HEK293T (cell line): ENCODE data around the gene MUC4.

Experiments used
- FOXM1 ChIP-seq: fragments of 450-650 bp; IDR thresholded peaks from 2 replicates; pipeline ENCODE4 v1.6.1; 2017; ENCODE audit warnings: mild to moderate bottlenecking, borderline replicate concordance
- HDGF ChIP-seq: fragments of 450-650 bp; IDR thresholded peaks from 2 replicates; pipeline ENCODE4 v1.6.1; 2017; ENCODE audit warnings: antibody characterized with exemption, borderline replicate concordance
- NFRKB ChIP-seq: fragments of 450-650 bp; IDR thresholded peaks from 2 replicates; pipeline ENCODE4 v1.6.1; 2016; ENCODE audit warnings: mild to moderate bottlenecking, moderate library complexity
- TARDBP ChIP-seq: fragments of 450-650 bp; IDR thresholded peaks from 2 replicates; pipeline ENCODE4 v1.6.1; 2016

DNA sequence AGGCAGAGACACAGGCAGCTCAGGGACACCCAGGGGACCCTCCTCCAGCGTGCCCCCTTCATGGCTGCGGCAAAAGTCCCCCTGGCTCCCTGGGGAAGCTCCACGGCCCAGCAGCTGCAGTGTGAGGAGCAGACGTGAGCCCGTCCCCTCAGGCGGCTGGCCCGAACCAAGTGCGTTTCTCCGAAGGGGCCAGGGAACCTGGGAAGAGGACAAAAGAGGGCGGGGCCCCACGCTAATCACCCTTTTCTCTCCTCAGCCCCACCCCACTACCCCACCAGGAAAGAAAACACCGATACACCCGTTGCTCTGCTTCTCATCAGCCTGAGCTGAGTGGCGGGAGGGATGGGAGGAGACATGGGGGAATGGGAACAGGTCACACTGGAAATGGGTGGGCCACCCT is at the start of gene MUC4:
- TF ChIP-seq FOXM1 (no peak), HDGF (no peak), TARDBP (no peak), NFRKB (no peak)
